ENCODE results near the gene MTOR. TPM values are rescaled to one million over a fixed set of nuclear protein-coding genes. Genes with fewer than 3 reads are reported as not detected.

MTOR gene
- total RNA-seq, 1 experiment from 2014 or later: 48.0 TPM

- intact Hi-C loops (cut with micrococcal nuclease): no loop called here
- peaks cover 61% of the 10 kb centered on the region for H3K36me3 ChIP-seq (ENCODE audit: low read depth, low read length)
- no peaks in the 10 kb centered on the region for H3K79me2 ChIP-seq (ENCODE audit: low read length)
- H3K4me2 ChIP-seq (ENCODE audit: low read length): no peak overlapping the region
- POLR2A ChIA-PET (ENCODE audit: unreplicated experiment): no interaction called here
- H3K9me2 ChIP-seq (replicated peaks; ENCODE audit: low read length): no peaks in the 10 kb centered on the region
- H3K9ac ChIP-seq (ENCODE audit: low read length): no peak overlapping the region
- H2AFZ ChIP-seq (ENCODE audit: low read length): no peak overlapping the region
- DNase-seq (no peak), ATAC-seq (no peak)
- H3K4me3 ChIP-seq (ENCODE audit: low read length): no peak overlapping the region
- CTCF ChIA-PET: no interaction called here
- no peaks in the 10 kb centered on the region for H3F3A ChIP-seq (ENCODE audit: low read length, unreplicated experiment)
- H3K27me3 ChIP-seq (ENCODE audit: low read length): no peaks in the 10 kb centered on the region
- H3K4me1 ChIP-seq (ENCODE audit: insufficient read depth, low read length): peaks cover 22% of the 10 kb centered on the region
- no peak overlapping the region for H3K27ac ChIP-seq (ENCODE audit: low read length)
- BruUV-seq (replicated peaks): no TSS peak
- no peaks in the 10 kb centered on the region for H3K9me3 ChIP-seq (ENCODE audit: low read length)
- no peaks in the 10 kb centered on the region for H4K20me1 ChIP-seq (ENCODE audit: low read length)
- TF ChIP-seq EZH2phosphoT487 (IDR thresholded peaks at IDR 0.05; ENCODE audit: borderline replicate concordance, low read length) (no peak), EZH2 (IDR thresholded peaks at IDR 0.05; ENCODE audit: low read length, unreplicated experiment) (no peak), CTCF (conservative IDR thresholded peaks at IDR 0.05; ENCODE audit: low read depth, low read length) (no peak)
Observed at GRCh38 chr1:11130406-11130805, 131.9 kb downstream of the MTOR start.

- Histone ChIP-seq H3K36me3 (ENCODE audit: low read depth, low read length) (peaks cover 61% of the 10 kb centered on the region), H3K4me2 (ENCODE audit: low read length) (no peak overlapping the region), H4K20me1 (ENCODE audit: low read length) (no peaks in the 10 kb centered on the region), H3K27me3 (ENCODE audit: low read length) (no peaks in the 10 kb centered on the region), H3K9ac (ENCODE audit: low read length) (no peak overlapping the region), H3K4me3 (ENCODE audit: low read length) (no peak overlapping the region), H3K9me2 (replicated peaks; ENCODE audit: low read length) (no peaks in the 10 kb centered on the region), H3K79me2 (ENCODE audit: low read length) (no peaks in the 10 kb centered on the region), H2AFZ (ENCODE audit: low read length) (no peak overlapping the region), H3F3A (ENCODE audit: low read length, unreplicated experiment) (no peaks in the 10 kb centered on the region), H3K4me1 (ENCODE audit: insufficient read depth, low read length) (peaks cover 16% of the 10 kb centered on the region), H3K9me3 (ENCODE audit: low read length) (no peaks in the 10 kb centered on the region), H3K27ac (ENCODE audit: low read length) (no peak overlapping the region)
- ATAC-seq (no peak), DNase-seq (no peak)
- BruUV-seq (replicated peaks): no TSS peak
- intact Hi-C loops (cut with micrococcal nuclease): no loop called here
- POLR2A ChIA-PET (ENCODE audit: unreplicated experiment): no interaction called here
- TF ChIP-seq EZH2phosphoT487 (IDR thresholded peaks at IDR 0.05; ENCODE audit: borderline replicate concordance, low read length) (no peak), EZH2 (IDR thresholded peaks at IDR 0.05; ENCODE audit: low read length, unreplicated experiment) (no peak), CTCF (conservative IDR thresholded peaks at IDR 0.05; ENCODE audit: low read depth, low read length) (no peak)
- CTCF ChIA-PET: interaction anchor here (0.6 kb wide), 1 partner anchor 1232 kb away, joined by 3 read pairs; no protein-coding TSS in a partner anchor
Observed at GRCh38 chr1:11129649-11130390, 132.5 kb downstream of the MTOR start.

- Histone ChIP-seq H3K4me1 (ENCODE audit: insufficient read depth, low read length) (no peaks in the 10 kb centered on the region), H3K27me3 (ENCODE audit: low read length) (no peaks in the 10 kb centered on the region), H3K9me3 (ENCODE audit: low read length) (no peaks in the 10 kb centered on the region), H3K4me2 (ENCODE audit: low read length) (no peak overlapping the region), H3F3A (ENCODE audit: low read length, unreplicated experiment) (no peaks in the 10 kb centered on the region), H3K36me3 (ENCODE audit: low read depth, low read length) (peaks cover 51% of the 10 kb centered on the region), H2AFZ (ENCODE audit: low read length) (no peak overlapping the region), H3K79me2 (ENCODE audit: low read length) (no peaks in the 10 kb centered on the region), H3K27ac (ENCODE audit: low read length) (no peak overlapping the region), H3K4me3 (ENCODE audit: low read length) (no peak overlapping the region), H4K20me1 (ENCODE audit: low read length) (no peaks in the 10 kb centered on the region), H3K9me2 (replicated peaks; ENCODE audit: low read length) (no peaks in the 10 kb centered on the region), H3K9ac (ENCODE audit: low read length) (no peak overlapping the region)
- POLR2A ChIA-PET (ENCODE audit: unreplicated experiment): interaction anchor here (0.6 kb wide), 1 partner anchor 146 kb away, joined by 4 read pairs; no protein-coding TSS in a partner anchor
- intact Hi-C loops (cut with micrococcal nuclease): no loop called here
- no peak for ATAC-seq
- no TSS peak for BruUV-seq (replicated peaks)
- CTCF ChIA-PET: interaction anchor here (0.6 kb wide), 1 partner anchor 524 kb away, joined by 3 read pairs; no protein-coding TSS in a partner anchor
- no peak for DNase-seq
- TF ChIP-seq EZH2 (IDR thresholded peaks at IDR 0.05; ENCODE audit: low read length, unreplicated experiment) (no peak), EZH2phosphoT487 (IDR thresholded peaks at IDR 0.05; ENCODE audit: borderline replicate concordance, low read length) (no peak), CTCF (conservative IDR thresholded peaks at IDR 0.05; ENCODE audit: low read depth, low read length) (no peak)
Observed at GRCh38 chr1:11126569-11126968, 135.8 kb downstream of the MTOR start.
